Activated CD8-positive, alpha-beta memory T cell treated with anti-CD3 and anti-CD28 coated beads for 1 hour (primary cell): ENCODE measurements around the gene SALL1.

Source experiments
- DNase-seq, 2 donors: peaks; one replicate each; pipeline ENCODE4 v3.0.0-alpha.2; 2020; ENCODE audit warnings: low read depth in 1 of 2; ENCODE audit errors: extremely low read depth in 1 of 2

The SALL1 gene

GRCh38 chr16:51150888-51151320 is at the start of gene SALL1:
Gene SALL1, minus strand, starts transcription at chr16:51151270. Its CDS starts 29 bp downstream, at chr16:51151241.
- no peak for DNase-seq

- DNase-seq, result no peak
These were observed 49.7 kb upstream of the SALL1 start for GRCh38 chr16:51200793-51201192.

GRCh38 chr16:51197953-51198748 is 47.1 kb upstream of the SALL1 start:
- DNase-seq, result no peak

GRCh38 chr16:51193879-51194278 is 42.8 kb upstream of the SALL1 start:
- no peak for DNase-seq

GRCh38 chr16:51184702-51185433 is 33.8 kb upstream of the SALL1 start:
- DNase-seq, result no peak

GRCh38 chr16:51181503-51181811 is 30.4 kb upstream of the SALL1 start:
- no peak for DNase-seq

GRCh38 chr16:51180719-51181502 is 29.8 kb upstream of the SALL1 start:
- DNase-seq, result no peak

- DNase-seq, result no peak
These were observed 24.0 kb upstream of the SALL1 start for GRCh38 chr16:51175081-51175480.

GRCh38 chr16:51172368-51172767 is 21.3 kb upstream of the SALL1 start:
- no peak for DNase-seq

- no peak for DNase-seq
These were observed 17.7 kb upstream of the SALL1 start for GRCh38 chr16:51168755-51169154.

GRCh38 chr16:51167170-51167895 is 16.3 kb upstream of the SALL1 start:
- DNase-seq, result no peak

- DNase-seq, result no peak
These were observed 15.5 kb upstream of the SALL1 start for GRCh38 chr16:51166541-51166940.

GRCh38 chr16:51166091-51166490 is 15.0 kb upstream of the SALL1 start:
- no peak for DNase-seq

GRCh38 chr16:51165043-51165442 is 14.0 kb upstream of the SALL1 start:
- DNase-seq, result no peak

- DNase-seq, result no peak
These were observed 13.5 kb upstream of the SALL1 start for GRCh38 chr16:51164574-51164973.

GRCh38 chr16:51163894-51164566 is 13.0 kb upstream of the SALL1 start:
- no peak for DNase-seq

- no peak for DNase-seq
These were observed 12.3 kb upstream of the SALL1 start for GRCh38 chr16:51163366-51163765.

- DNase-seq, result no peak
These were observed 10.5 kb upstream of the SALL1 start for GRCh38 chr16:51161440-51162195.

- no peak for DNase-seq
These were observed 8.8 kb upstream of the SALL1 start for GRCh38 chr16:51159865-51160264.

GRCh38 chr16:51159296-51159695 is 8.2 kb upstream of the SALL1 start:
- no peak for DNase-seq
